GM19099 (cell line): Measurements from ENCODE around the gene AMOT.

Experiments
- POLR2A ChIP-seq: IDR thresholded peaks from 3 replicates; pipeline ENCODE4 v1.6.1; 2011; ENCODE audit warnings: low read depth; ENCODE audit not compliant: insufficient read length; ENCODE audit errors: extremely low read depth

The AMOT gene

GRCh38 chrX:112844250-112844649 lies 3.6 kb upstream of the AMOT start:
- no peak for TF ChIP-seq POLR2A

- no peak for TF ChIP-seq POLR2A
These were observed 1.2 kb upstream of the AMOT start for GRCh38 chrX:112841820-112842157.

- TF ChIP-seq POLR2A = no peak
These were observed 636 bp upstream of the AMOT start for GRCh38 chrX:112841114-112841819.

DNA sequence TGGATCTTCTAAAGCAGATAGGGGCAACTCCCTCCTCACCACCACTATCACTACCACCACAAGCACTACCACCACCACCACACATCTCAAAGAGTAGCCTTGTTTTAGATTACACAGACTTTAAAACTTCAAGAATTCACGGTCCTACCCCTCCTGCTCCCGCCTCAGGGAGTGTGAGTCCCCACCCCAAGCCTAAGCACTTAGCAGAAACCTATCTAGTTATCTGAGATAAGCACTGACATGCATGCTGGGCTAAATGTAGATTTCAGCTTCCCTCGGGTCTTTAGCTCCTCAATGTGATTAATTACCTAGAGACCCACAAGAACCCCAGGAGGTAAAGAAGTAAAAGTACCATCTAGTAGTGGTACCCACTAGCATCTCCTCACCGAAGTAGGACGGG lies 775 bp downstream of the AMOT start:
- TF ChIP-seq POLR2A = no peak

DNA sequence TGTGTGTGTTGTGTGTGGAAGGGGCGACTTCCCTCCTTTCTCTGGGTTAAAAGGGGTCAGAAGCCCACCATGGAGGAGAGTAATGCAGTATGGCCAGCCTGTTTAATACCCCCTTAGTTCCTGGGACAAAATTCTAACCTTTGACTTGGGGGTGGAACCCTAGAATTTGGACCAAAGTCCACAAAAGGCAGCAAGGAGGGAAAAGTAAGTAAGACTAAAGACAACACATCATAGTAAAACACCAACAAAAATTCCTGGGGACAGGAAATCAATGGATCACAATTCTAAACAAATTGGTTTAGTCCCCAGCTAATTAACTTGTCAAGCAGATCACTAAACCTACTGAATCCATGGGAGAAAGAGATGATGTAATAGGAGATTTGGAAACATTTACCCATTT lies 3.1 kb downstream of the AMOT start:
- TF ChIP-seq POLR2A = no peak

- no peak for TF ChIP-seq POLR2A
These were observed 5.6 kb downstream of the AMOT start for GRCh38 chrX:112835019-112835418.

GRCh38 chrX:112834031-112834845 lies 6.4 kb downstream of the AMOT start:
- TF ChIP-seq POLR2A = no peak

GRCh38 chrX:112832481-112833095 lies 8.0 kb downstream of the AMOT start:
- TF ChIP-seq POLR2A = no peak

- TF ChIP-seq POLR2A = no peak
These were observed 10.1 kb downstream of the AMOT start for GRCh38 chrX:112830540-112830939.

DNA sequence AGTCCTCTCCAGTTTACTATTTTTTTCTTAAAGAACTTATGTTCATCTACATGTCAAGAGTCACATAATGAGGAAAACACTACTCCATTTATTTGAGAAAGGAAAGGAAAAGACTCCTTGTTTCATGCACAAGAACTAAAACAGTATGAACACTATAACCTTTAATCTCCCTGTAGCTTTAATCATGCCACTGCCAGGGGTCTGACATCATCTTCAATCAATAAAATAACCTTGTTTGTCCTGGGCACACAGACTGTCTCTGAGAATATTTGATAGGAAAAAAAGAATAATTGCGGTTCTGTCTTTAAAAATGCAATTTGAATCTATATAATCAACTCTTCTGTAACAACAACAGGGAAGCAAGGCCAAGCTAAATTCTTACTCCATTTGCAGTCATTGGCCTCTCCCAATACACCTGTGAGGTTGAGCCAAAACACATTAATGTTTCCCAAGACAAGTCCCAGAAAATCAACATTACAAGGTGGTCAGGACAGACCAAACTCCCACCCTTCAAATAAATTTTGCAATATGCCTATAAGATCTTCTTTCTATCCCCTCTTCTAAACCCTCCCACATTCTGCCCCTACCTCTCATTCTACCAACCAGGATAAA lies 13.2 kb downstream of the AMOT start:
- TF ChIP-seq POLR2A = no peak

DNA sequence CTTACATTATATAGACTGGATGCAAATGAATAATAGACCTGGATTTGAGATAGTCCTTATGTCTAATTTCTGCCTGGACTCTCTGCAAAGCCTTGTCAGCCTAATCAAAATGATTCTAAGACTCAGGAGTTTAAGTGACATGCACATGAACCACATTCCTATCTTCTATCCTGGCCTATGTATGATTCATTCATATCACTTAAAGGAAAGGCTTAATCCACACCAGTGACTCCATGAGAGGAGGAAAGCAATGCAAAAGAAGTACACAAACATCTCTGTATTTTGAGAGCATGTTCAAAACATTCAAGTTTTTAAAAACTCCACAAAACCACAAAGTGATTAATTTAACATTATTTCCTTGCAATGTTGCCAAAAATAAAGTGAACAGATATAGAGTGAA lies 14.6 kb downstream of the AMOT start:
- no peak for TF ChIP-seq POLR2A

- TF ChIP-seq POLR2A = no peak
These were observed 17.7 kb downstream of the AMOT start for GRCh38 chrX:112822892-112823291.

DNA sequence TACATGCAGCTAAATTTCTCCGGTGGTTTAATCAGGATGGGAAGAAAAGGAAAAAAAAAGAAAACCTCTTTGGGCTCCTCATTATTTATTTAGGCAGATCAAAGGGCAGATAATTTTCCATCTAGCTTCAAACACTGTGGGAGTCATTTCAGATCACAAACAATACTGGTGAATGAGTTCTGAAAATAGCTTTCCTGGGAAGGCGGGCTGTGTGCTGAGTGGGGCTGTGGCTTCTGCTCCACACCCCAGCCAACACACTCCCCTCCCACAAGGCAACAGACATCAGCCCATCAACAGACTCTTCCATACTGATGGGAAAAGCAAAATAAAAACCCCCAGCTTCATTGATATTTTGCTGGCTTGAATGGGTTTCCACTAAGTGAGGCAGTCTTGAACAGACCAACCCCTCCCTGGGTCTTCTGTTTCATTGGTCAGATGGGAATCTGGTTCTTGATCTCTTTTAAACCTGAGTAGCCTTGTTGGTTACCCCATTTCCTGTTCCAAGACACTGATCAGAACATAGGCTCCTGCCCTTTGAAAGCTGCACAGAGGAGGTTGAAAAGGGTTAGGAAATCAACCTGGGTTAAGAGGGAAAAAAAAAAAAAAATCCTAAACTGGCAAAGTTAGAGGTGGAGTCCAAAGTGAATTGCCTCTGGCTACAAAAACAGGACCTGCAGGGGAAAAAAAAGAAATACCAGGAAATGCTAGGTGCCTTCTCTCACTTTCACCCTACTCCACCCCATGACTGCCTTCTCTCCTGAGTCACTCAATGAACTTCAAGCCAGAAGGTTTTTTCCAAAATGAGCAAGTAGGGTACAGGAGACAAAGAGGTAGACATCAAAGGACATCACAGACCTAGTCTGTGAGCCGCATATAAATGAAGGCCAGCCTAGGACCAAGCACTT lies 20.0 kb downstream of the AMOT start:
- no peak for TF ChIP-seq POLR2A

- TF ChIP-seq POLR2A = no peak
These were observed 20.8 kb downstream of the AMOT start for GRCh38 chrX:112819813-112820212.
